Activated CD8-positive, alpha-beta T cell treated with anti-CD3 and anti-CD28 coated beads for 36 hours (primary cell): Measurements from ENCODE around the gene H3-3A. TPM values are rescaled to one million over a fixed set of nuclear protein-coding genes. Genes with fewer than 3 reads are reported as not detected.

Experiments
- ATAC-seq: fragments of 200-7000 bp; cut with Tn5 transposase; one replicate; pipeline ENCODE4 v1.10.0; 2021; ENCODE audit warnings: mild to moderate bottlenecking, moderate library complexity
- CTCF ChIA-PET: fragments of 350-600 bp; sonication (Branson Sonifier 250); formaldehyde crosslinking; loops from one replicate; lab custom pipeline; 2021; ENCODE audit warnings: antibody characterized with exemption; lab: Charles Lee
- POLR2A ChIA-PET: fragments of 350-600 bp; sonication (Branson Sonifier 250); formaldehyde crosslinking; loops from one replicate; lab custom pipeline; 2021; ENCODE audit warnings: antibody characterized with exemption; lab: Charles Lee
- DNase-seq: peaks from one replicate; pipeline ENCODE4 v3.0.0-alpha.2; 2020
- H3K27ac Mint-ChIP-seq: one replicate; pipeline ENCODE4 v1.8.0; 2021; ENCODE audit warnings: mild to moderate bottlenecking, mixed read lengths
- H3K27me3 Mint-ChIP-seq: one replicate; pipeline ENCODE4 v1.8.0; 2021; ENCODE audit warnings: mixed read lengths
- H3K36me3 Mint-ChIP-seq: one replicate; pipeline ENCODE4 v1.8.0; 2021; ENCODE audit warnings: low read depth, mixed read lengths
- H3K4me1 Mint-ChIP-seq: one replicate; pipeline ENCODE4 v1.8.0; 2021; ENCODE audit warnings: low read depth, mixed read lengths
- H3K4me3 Mint-ChIP-seq: one replicate; pipeline ENCODE4 v1.8.0; 2021; ENCODE audit warnings: mild to moderate bottlenecking, moderate library complexity, mixed read lengths
- H3K9me3 Mint-ChIP-seq: one replicate; pipeline ENCODE4 v1.8.0; 2021; ENCODE audit warnings: mixed read lengths
- CTCF ChIP-seq: fragments of 200-600 bp; IDR thresholded peaks from one replicate; pipeline ENCODE4 v1.8.0; 2022; ENCODE audit warnings: antibody characterized with exemption, mild to moderate bottlenecking
- intact Hi-C: fragments of 100-400 bp; cut with micrococcal nuclease; formaldehyde crosslinking; loops from one replicate; pipeline ENCODE4 v1.10.0; 2022
- total RNA-seq, 2 experiments: library from RNA; stranded (reverse); gene quantifications; one replicate each; pipeline ENCODE4 v1.2.3, GENCODE V29; 2021

H3-3A gene
- 100 to 1,000 TPM; 287 to 308 TPM for total RNA-seq

DNA sequence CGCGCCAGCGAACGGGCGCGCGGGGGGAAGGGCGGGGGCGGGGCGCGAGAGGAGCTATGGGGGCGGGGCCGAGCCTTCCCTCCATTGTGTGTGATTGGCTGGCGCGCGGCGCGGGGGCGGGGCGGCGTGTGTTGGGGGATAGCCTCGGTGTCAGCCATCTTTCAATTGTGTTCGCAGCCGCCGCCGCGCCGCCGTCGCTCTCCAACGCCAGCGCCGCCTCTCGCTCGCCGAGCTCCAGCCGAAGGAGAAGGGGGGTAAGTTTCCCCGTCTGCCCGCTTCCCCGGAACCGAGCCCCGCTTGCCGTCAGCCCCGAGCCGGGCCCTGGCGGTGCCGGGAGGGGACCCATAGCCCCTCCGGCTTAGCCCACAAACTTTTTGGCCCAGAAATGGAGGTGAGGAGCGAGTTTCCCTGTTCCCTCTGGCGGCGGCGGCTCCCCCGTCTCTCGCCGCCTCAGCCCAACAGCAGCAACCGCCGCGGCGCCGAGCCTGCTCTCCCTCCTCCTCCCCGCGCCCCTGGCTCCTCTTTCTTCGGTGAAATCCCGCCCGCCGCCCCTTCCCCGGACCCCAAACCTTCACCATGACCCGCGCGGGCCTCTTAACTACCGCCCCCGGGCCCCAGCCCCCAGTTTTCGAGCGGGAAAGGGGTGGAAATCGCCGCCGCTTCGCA, at the start of gene H3-3A:
H3-3A (plus strand) TSS at position 159 of the 666 bp plus-strand sequence. CDS start 1,636 bp downstream, outside the sequence.
- CTCF ChIA-PET: interaction anchor here (1.2 to 2.7 kb wide), 4 partner anchors 20 to 75 kb away, joined by 4 to 8 read pairs (median 4); no protein-coding TSS in a partner anchor
- no peak for TF ChIP-seq CTCF
- ATAC-seq (peak; percentile 85), DNase-seq (peak; percentile 99)
- H3K27ac Mint-ChIP-seq: peak within 1 kb of the TSS; percentile 100
- POLR2A ChIA-PET: interaction anchor here (0.7 to 3.6 kb wide), 20 partner anchors 9 to 1703 kb away, joined by 3 to 43 read pairs (median 4); partner anchors contain the start of genes LIN9, PARP1, SDE2 and SRP9
- no peaks in the 10 kb centered on the region for H3K9me3 Mint-ChIP-seq
- peaks cover 39% of the 10 kb centered on the region for H3K36me3 Mint-ChIP-seq
- intact Hi-C loops: loop anchor here (1.0 kb wide), 1 partner anchor 63 kb away; the partner anchor contains the start of gene SDE2
- peaks cover 33% of the 10 kb centered on the region for H3K4me1 Mint-ChIP-seq
- H3K27me3 Mint-ChIP-seq: no peaks in the 10 kb centered on the region
- H3K4me3 Mint-ChIP-seq: peak within 1 kb of the TSS; percentile 97

DNA sequence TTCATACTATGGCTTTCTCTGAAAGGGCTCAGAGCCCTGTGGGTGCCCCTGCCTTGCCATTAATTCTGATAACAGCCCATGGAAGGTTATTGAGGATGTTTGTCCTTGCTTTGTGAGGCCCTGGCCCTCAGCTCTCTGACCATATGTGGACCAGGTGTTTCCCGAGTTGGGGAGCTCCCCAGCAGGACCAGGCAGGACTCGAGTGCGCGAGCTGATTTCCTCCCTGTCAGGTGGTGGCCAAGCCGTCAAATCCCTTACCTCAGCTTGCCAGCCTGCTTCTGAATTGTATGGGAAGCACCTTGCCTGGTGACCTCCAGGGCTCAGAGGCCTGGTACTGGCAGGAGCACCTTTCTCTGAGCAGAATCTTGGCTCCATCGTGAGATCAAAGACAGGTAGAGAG, 45.4 kb upstream of the H3-3A start:
- no peak for DNase-seq
- Mint-ChIP-seq H3K27me3 (no peaks in the 10 kb centered on the region), H3K36me3 (no peaks in the 10 kb centered on the region), H3K4me3 (no peak overlapping the region), H3K9me3 (no peaks in the 10 kb centered on the region), H3K27ac (no peak overlapping the region), H3K4me1 (no peaks in the 10 kb centered on the region)
- POLR2A ChIA-PET: no interaction called here
- CTCF ChIA-PET: no interaction called here
- TF ChIP-seq CTCF: no peak
- ATAC-seq: no peak
- intact Hi-C loops: no loop called here

DNA sequence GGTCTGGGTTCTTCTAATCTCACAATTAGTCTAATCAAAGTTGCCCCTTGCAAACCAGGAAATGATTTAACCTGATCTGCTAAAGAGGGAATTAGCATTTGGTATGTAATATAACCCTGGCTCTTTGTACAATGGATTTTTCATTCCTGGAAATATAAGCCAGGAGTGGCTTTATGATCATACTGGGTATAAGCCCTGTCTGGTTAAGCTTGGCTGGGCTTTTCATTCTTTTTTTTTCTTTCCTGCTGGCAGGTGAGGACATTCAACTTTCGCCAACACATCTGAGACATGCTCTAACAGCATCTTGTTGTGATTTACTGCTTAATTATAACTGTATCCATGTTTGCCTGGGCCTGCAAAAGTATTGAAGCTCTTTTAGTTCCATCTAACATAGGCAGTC, 42.9 kb upstream of the H3-3A start:
- TF ChIP-seq CTCF: no peak
- ChIA-PET POLR2A (interaction anchor here (2.1 kb wide), 1 partner anchor 20 kb away, joined by 5 read pairs; the partner anchor contains the start of gene SDE2), CTCF (no interaction called here)
- H3K27me3 Mint-ChIP-seq: no peaks in the 10 kb centered on the region
- H3K4me1 Mint-ChIP-seq: no peaks in the 10 kb centered on the region
- no peaks in the 10 kb centered on the region for H3K36me3 Mint-ChIP-seq
- DNase-seq: no peak
- H3K9me3 Mint-ChIP-seq: no peaks in the 10 kb centered on the region
- ATAC-seq: no peak
- intact Hi-C loops: no loop called here
- no peak overlapping the region for H3K4me3 Mint-ChIP-seq
- H3K27ac Mint-ChIP-seq: no peak overlapping the region

DNA sequence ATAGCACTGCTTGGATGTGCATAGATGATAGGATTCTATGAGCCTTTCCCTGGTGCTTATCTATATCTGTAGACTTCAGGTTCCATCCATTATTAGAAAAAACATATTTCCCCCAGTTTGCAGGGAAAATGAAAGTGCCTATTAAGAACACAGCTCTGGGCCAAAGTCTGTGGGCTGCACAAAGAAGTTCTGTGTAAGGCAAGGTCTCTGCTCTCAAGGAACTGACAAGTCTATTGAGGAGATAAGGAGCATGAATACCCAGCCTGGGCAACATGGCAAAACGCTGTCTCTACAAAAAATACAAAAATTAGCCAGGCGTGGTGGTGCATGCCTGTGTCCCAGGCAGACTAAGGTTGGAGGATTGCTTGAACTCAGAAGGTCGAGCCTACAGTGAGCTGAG, 41.1 kb upstream of the H3-3A start:
- Mint-ChIP-seq H3K9me3 (no peaks in the 10 kb centered on the region), H3K4me1 (no peaks in the 10 kb centered on the region), H3K27ac (no peak overlapping the region), H3K4me3 (no peak overlapping the region), H3K27me3 (no peaks in the 10 kb centered on the region), H3K36me3 (no peaks in the 10 kb centered on the region)
- ATAC-seq (no peak), DNase-seq (no peak)
- CTCF ChIA-PET: no interaction called here
- POLR2A ChIA-PET: no interaction called here
- intact Hi-C loops: no loop called here
- TF ChIP-seq CTCF: no peak

GRCh38 chr1:226021801-226022200, 40.7 kb upstream of the H3-3A start:
- DNase-seq: no peak
- intact Hi-C loops: no loop called here
- Mint-ChIP-seq H3K27ac (no peak overlapping the region), H3K4me3 (no peak overlapping the region), H3K9me3 (no peaks in the 10 kb centered on the region), H3K4me1 (no peaks in the 10 kb centered on the region), H3K27me3 (no peaks in the 10 kb centered on the region), H3K36me3 (no peaks in the 10 kb centered on the region)
- POLR2A ChIA-PET: no interaction called here
- ATAC-seq: no peak
- TF ChIP-seq CTCF: no peak
- CTCF ChIA-PET: no interaction called here
